ENCODE measurements around the gene ZNF423.

Gene ZNF423

GRCh38 chr16:49471038-49471727, 384.7 kb downstream of the ZNF423 start:
- no peak for DNase-seq (ENCODE audit: low spot score)

- DNase-seq (ENCODE audit: low spot score), result no peak
Observed at GRCh38 chr16:49470513-49470991, 385.4 kb downstream of the ZNF423 start.

GRCh38 chr16:49469930-49470451, 385.9 kb downstream of the ZNF423 start:
- no peak for DNase-seq (ENCODE audit: low spot score)

GRCh38 chr16:49469311-49469670, 386.6 kb downstream of the ZNF423 start:
- DNase-seq (ENCODE audit: low spot score), result no peak

- no peak for DNase-seq (ENCODE audit: low spot score)
Observed at GRCh38 chr16:49468611-49469310, 387.2 kb downstream of the ZNF423 start.

- no peak for DNase-seq (ENCODE audit: low spot score)
Observed at GRCh38 chr16:49467540-49468372, 388.2 kb downstream of the ZNF423 start.

GRCh38 chr16:49466881-49467280, 389.0 kb downstream of the ZNF423 start:
- DNase-seq (ENCODE audit: low spot score), result no peak

GRCh38 chr16:49466529-49466831, 389.4 kb downstream of the ZNF423 start:
- no peak for DNase-seq (ENCODE audit: low spot score)

- no peak for DNase-seq (ENCODE audit: low spot score)
Observed at GRCh38 chr16:49465661-49466528, 390.0 kb downstream of the ZNF423 start.

- DNase-seq (ENCODE audit: low spot score), result no peak
Observed at GRCh38 chr16:49464877-49465504, 390.9 kb downstream of the ZNF423 start.

GRCh38 chr16:49464093-49464492, 391.8 kb downstream of the ZNF423 start:
- DNase-seq (ENCODE audit: low spot score), result no peak

GRCh38 chr16:49463529-49463928, 392.4 kb downstream of the ZNF423 start:
- DNase-seq (ENCODE audit: low spot score), result no peak

GRCh38 chr16:49462989-49463371, 392.9 kb downstream of the ZNF423 start:
- DNase-seq (ENCODE audit: low spot score), result no peak

- no peak for DNase-seq (ENCODE audit: low spot score)
Observed at GRCh38 chr16:49462362-49462988, 393.4 kb downstream of the ZNF423 start.

- no peak for DNase-seq (ENCODE audit: low spot score)
Observed at GRCh38 chr16:49461517-49461951, 394.4 kb downstream of the ZNF423 start.

- no peak for DNase-seq (ENCODE audit: low spot score)
Observed at GRCh38 chr16:49460786-49461470, 395.0 kb downstream of the ZNF423 start.

GRCh38 chr16:49459953-49460735, 395.8 kb downstream of the ZNF423 start:
- DNase-seq (ENCODE audit: low spot score), result no peak

GRCh38 chr16:49458656-49459445, 397.1 kb downstream of the ZNF423 start:
- DNase-seq (ENCODE audit: low spot score), result no peak

All from hematopoietic multipotent progenitor cell treated with erythropoietin and hydrocortisone succinate and interleukin-3 and kit ligand, for 17 days (in vitro differentiated cells).